B cell (primary cell): ENCODE results near the gene TICAM1.
"Not testable (repeated sequence)": the region's sequence is repeated elsewhere in the genome, so short reads cannot be mapped to it uniquely, and the experiment has no call there.

Source experiments
- EZH2 ChIP-seq: IDR thresholded peaks from 2 replicates; pipeline ENCODE4 v1.6.1; 2012; ENCODE audit warnings: borderline replicate concordance, low read depth, mild to moderate bottlenecking, moderate library complexity, low read length; ENCODE audit not compliant: insufficient read depth, poor library complexity, severe bottlenecking
- TF ChIP-seq, protein P1 (sequence below): fragments of 200-600 bp; IDR thresholded peaks from one replicate; pipeline ENCODE4 v1.8.0; 2022; ENCODE audit warnings: antibody characterized with exemption, mild to moderate bottlenecking

DNA sequence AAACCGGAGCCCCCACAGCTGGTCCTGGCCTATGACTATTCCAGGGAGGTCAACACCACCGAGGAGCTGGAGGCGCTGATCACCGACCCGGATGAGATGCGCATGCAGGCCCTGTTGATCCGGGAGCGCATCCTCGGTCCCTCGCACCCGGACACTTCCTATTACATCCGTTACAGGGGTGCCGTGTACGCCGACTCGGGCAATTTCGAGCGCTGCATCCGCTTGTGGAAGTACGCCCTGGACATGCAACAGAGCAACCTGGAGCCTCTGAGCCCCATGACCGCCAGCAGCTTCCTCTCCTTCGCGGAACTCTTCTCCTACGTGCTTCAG lies 38.7 kb downstream of the TICAM1 start:
- TF ChIP-seq, protein P1, sequence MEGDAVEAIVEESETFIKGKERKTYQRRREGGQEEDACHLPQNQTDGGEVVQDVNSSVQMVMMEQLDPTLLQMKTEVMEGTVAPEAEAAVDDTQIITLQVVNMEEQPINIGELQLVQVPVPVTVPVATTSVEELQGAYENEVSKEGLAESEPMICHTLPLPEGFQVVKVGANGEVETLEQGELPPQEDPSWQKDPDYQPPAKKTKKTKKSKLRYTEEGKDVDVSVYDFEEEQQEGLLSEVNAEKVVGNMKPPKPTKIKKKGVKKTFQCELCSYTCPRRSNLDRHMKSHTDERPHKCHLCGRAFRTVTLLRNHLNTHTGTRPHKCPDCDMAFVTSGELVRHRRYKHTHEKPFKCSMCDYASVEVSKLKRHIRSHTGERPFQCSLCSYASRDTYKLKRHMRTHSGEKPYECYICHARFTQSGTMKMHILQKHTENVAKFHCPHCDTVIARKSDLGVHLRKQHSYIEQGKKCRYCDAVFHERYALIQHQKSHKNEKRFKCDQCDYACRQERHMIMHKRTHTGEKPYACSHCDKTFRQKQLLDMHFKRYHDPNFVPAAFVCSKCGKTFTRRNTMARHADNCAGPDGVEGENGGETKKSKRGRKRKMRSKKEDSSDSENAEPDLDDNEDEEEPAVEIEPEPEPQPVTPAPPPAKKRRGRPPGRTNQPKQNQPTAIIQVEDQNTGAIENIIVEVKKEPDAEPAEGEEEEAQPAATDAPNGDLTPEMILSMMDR = not testable (repeated sequence)
- not testable (repeated sequence) for TF ChIP-seq EZH2
